ENCODE results near the gene PARD3. TPM values are rescaled to one million over a fixed set of nuclear protein-coding genes. Genes with fewer than 3 reads are reported as not detected.
A peak's percentile ranks its signal among the peaks of the same experiment; 100 is the strongest.

Gene PARD3
- total RNA-seq, 2 experiments from 2014 or later, result 0.93 to 1.2 TPM

DNA sequence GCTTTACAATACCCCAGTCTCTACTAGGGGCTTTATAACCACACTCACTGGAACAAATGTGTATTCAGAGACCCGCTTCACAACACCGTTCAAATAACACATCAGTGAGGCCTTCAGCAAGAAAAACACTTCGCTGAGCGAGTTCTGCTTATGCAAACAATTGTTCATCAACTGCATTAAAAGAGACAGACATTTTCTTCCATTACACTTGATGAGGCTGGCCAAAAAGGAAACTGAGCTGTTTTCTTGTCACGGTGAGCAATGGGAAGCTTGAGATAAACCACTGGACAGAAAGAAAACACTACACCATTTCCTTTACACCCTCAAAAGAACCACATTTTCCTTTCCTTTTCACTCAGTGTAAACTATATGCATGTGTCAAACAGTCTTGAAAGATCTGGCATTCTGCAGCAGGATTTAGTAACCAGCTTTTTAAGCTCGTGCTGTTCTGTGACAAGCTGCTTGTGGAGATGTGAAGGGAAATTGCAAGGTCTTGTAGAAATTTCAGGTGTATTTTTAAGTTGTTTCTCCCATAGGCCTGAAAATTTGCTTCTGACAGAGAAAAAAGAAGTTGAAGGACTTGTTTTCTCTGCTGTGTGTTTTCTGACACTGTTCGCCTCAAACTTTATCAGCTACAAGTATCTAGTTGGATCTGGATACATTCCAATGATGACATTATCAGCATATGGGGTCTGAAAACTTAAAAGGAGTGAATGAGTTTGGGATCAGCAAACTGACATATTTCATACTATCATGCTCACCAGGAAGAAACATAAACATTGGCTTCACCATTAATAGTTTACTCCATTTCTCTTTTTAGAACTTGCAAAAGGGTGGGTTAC, 693.1 kb downstream of the PARD3 start:
- H3K9me3 Mint-ChIP-seq, result no peaks in the 10 kb centered on the region
- no peak overlapping the region for H3K27ac Mint-ChIP-seq
- intact Hi-C loops (cut with micrococcal nuclease), result loop anchor here (1.0 to 10.0 kb wide), 5 partner anchors 70 to 870 kb away; partner anchors contain the start of gene NRP1
- H3K36me3 Mint-ChIP-seq, result no peaks in the 10 kb centered on the region
- POLR2A ChIA-PET, result no interaction called here
- H3K27me3 Mint-ChIP-seq, result peaks cover 3% of the 10 kb centered on the region
- no peak overlapping the region for H3K4me3 Mint-ChIP-seq
- H3K4me1 Mint-ChIP-seq (ENCODE audit: low read depth), result peaks cover 24% of the 10 kb centered on the region
- peak; percentile 18 for DNase-seq
- CTCF ChIA-PET, result no interaction called here

DNA sequence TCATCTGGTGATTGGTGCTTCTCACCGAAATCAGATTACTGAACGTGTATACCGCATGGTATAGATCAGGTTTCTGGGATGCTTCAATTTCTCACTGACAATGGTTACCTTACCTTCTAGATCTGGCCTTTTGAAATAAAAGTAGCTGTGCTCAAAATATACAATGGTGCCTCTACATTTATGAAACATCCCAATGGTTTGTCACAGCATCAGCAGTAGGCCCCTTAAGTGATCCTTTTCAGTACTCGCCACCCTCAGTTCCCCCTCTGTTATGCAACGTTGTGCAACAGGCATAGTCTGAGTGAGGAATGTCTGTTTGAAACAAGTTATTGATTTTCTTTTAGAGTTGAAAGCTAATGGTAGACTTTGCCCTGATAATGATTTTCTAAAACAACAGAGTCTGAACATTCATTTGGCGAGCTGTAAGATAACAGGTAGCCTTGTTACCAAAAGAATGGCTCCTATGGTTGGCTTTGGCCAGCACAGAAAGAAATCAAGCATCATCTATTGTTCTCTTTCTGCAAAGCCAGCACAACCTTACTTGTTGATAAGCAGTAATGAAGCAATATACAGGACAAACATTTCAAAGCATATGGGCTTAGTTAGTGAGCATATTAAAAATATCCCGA, 693.9 kb downstream of the PARD3 start:
- no peak for DNase-seq
- POLR2A ChIA-PET, result no interaction called here
- no peaks in the 10 kb centered on the region for H3K36me3 Mint-ChIP-seq
- peaks cover 24% of the 10 kb centered on the region for H3K4me1 Mint-ChIP-seq (ENCODE audit: low read depth)
- intact Hi-C loops (cut with micrococcal nuclease), result loop anchor here (5.0 to 10.0 kb wide), 4 partner anchors 69 to 854 kb away; partner anchors contain the start of gene NRP1
- H3K9me3 Mint-ChIP-seq, result no peaks in the 10 kb centered on the region
- CTCF ChIA-PET, result no interaction called here
- H3K4me3 Mint-ChIP-seq, result no peak overlapping the region
- peaks cover 3% of the 10 kb centered on the region for H3K27me3 Mint-ChIP-seq
- no peak overlapping the region for H3K27ac Mint-ChIP-seq

DNA sequence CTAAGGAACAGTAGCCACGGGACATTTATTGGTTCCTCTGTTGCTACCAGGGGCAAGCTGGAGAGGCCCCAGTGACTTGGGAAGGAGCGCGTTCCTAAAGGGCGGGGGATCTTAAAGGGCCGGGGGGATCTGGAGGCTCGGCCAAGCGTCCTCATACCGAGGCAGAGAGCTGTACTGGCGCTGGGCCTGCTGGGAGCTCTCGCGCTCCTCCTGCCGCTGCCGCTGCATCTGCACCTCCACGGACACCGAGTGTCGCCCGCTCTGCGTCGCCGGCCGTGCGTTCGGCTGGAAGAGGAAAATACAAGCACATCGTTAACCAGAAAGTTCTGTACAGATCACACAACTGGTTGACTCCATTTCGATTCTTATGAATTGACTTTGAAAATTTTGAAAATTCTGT, 695.6 kb downstream of the PARD3 start:
- POLR2A ChIA-PET, result no interaction called here
- Mint-ChIP-seq H3K9me3 (no peaks in the 10 kb centered on the region), H3K4me1 (ENCODE audit: low read depth) (peaks cover 20% of the 10 kb centered on the region), H3K36me3 (no peaks in the 10 kb centered on the region), H3K4me3 (no peak overlapping the region), H3K27me3 (peaks cover 5% of the 10 kb centered on the region), H3K27ac (no peak overlapping the region)
- CTCF ChIA-PET, result no interaction called here
- DNase-seq, result no peak
- intact Hi-C loops (cut with micrococcal nuclease), result no loop called here

DNA sequence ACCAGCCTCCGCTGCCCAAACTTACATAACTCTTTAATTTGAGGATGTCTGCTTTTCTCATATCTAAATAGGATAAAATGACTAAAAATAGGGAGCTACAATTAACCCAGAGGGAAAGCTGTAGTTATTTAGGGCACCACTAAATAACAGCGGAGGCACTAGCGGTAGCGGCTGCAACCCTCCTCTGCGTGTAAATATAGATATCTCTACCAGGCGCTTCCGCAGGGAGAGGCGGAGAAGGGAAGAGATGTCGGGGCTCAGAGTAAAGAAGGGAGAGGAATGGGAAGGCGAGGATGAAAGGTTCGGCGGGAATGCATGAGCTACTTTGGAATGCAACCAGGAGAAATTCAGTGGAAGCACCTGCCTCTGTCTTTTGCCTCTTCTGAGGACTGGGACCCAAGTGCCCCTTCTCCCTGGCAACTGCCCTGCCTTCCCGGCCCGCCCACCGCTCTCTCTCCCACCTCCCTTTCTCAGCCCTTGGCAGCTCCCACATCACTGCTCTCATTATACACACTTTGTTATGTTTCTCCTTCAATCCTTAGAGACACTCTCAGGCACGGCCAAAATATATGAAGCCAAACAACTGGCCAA, 698.3 kb downstream of the PARD3 start:
- intact Hi-C loops (cut with micrococcal nuclease), result no loop called here
- peaks cover 3% of the 10 kb centered on the region for H3K27me3 Mint-ChIP-seq

DNA sequence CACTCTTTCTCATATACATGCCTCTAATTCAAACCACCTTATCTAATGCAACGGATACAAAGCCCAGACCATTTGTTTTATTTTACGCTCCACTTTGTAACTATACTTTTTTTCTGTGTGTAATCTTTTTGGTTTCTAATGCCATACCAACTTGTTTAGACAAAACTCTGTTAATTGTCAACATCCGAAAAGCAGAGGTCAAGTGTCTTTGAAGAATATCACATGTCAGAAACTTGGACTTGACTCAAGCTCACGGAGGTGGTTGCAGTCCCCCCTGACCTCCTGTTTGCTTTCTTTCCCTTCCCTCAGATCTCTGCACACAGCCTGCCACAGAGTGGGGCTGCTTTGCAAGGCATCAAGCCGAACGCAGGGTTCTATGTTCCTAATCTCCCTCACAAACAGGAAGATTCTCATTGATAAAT, 698.9 kb downstream of the PARD3 start:
- no peak overlapping the region for H3K4me3 Mint-ChIP-seq
- no peaks in the 10 kb centered on the region for H3K9me3 Mint-ChIP-seq
- no peaks in the 10 kb centered on the region for H3K36me3 Mint-ChIP-seq
- DNase-seq, result no peak
- H3K4me1 Mint-ChIP-seq (ENCODE audit: low read depth), result peaks cover 2% of the 10 kb centered on the region
- POLR2A ChIA-PET, result no interaction called here
- H3K27me3 Mint-ChIP-seq, result peaks cover 3% of the 10 kb centered on the region
- no peak overlapping the region for H3K27ac Mint-ChIP-seq
- intact Hi-C loops (cut with micrococcal nuclease), result no loop called here
- CTCF ChIA-PET, result no interaction called here

More for the DNA sequence above, 698.3 kb downstream of the PARD3 start:
- no peak overlapping the region for H3K27ac Mint-ChIP-seq
- H3K36me3 Mint-ChIP-seq, result no peaks in the 10 kb centered on the region
- ChIA-PET POLR2A (no interaction called here), CTCF (no interaction called here)
- no peak overlapping the region for H3K4me3 Mint-ChIP-seq
- peaks cover 7% of the 10 kb centered on the region for H3K4me1 Mint-ChIP-seq (ENCODE audit: low read depth)
- H3K9me3 Mint-ChIP-seq, result no peaks in the 10 kb centered on the region
- no peak for DNase-seq

DNA sequence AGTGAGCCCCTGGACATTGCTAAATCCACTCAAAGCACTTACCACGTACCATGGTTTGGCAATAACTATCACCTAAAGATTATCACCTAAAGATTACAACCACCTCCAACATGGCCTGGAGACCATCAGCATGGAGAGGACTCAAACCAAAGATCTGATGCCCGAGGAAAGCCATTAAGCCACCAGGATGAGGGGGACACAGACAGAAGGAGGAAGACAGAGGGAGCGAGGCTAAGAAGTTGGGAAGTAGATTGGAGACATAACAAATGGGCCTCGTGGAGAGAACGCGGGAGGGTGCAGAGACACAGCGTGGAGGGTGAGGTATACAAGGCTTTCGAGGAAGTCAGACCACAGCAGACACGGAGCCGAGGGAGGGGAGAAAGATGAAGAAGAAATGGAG, 700.2 kb downstream of the PARD3 start:
- intact Hi-C loops (cut with micrococcal nuclease), result no loop called here
- Mint-ChIP-seq H3K4me1 (ENCODE audit: low read depth) (no peaks in the 10 kb centered on the region), H3K27ac (no peak overlapping the region), H3K9me3 (no peaks in the 10 kb centered on the region), H3K36me3 (no peaks in the 10 kb centered on the region), H3K27me3 (peaks cover 3% of the 10 kb centered on the region), H3K4me3 (no peak overlapping the region)
- CTCF ChIA-PET, result no interaction called here
- DNase-seq, result no peak
- POLR2A ChIA-PET, result no interaction called here

DNA sequence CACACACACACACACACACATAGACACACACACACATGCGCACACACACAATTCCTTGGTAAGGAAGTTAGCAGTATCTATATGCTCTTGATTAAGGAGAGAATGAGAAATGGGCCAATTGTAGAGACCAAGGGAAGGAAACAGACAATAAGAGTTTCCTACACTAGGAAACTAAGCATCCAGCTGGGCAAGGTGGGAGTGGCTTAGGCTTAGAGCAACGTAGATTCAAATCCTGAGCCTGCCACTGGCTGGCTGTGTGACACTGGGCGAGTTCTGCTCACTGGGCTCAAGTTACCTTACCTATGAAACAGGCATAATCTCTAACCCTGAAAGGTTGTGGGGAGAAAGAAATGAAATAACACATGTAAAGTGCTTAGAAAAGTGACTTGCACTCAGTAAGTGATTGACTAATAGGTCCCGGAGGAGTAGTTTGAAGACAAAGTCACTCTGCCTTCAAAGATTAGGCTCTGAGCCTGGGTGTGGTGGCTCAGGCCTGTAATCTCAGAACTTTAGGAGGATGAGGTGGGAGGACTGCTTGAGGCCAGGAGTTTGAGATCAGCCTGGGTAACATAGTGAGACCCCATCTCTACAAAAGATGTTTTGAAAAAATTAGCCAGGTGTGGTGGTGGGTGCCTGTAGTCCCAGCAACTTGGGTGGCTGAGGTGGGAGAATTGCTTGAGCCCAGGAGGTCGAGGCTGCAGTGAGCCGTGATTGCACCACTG, 701.4 kb downstream of the PARD3 start:
- Mint-ChIP-seq H3K27ac (no peak overlapping the region), H3K4me1 (ENCODE audit: low read depth) (no peaks in the 10 kb centered on the region), H3K4me3 (no peak overlapping the region), H3K27me3 (peaks cover 3% of the 10 kb centered on the region), H3K36me3 (no peaks in the 10 kb centered on the region), H3K9me3 (no peaks in the 10 kb centered on the region)
- intact Hi-C loops (cut with micrococcal nuclease), result no loop called here
- no peak for DNase-seq
- ChIA-PET POLR2A (no interaction called here), CTCF (no interaction called here)

DNA sequence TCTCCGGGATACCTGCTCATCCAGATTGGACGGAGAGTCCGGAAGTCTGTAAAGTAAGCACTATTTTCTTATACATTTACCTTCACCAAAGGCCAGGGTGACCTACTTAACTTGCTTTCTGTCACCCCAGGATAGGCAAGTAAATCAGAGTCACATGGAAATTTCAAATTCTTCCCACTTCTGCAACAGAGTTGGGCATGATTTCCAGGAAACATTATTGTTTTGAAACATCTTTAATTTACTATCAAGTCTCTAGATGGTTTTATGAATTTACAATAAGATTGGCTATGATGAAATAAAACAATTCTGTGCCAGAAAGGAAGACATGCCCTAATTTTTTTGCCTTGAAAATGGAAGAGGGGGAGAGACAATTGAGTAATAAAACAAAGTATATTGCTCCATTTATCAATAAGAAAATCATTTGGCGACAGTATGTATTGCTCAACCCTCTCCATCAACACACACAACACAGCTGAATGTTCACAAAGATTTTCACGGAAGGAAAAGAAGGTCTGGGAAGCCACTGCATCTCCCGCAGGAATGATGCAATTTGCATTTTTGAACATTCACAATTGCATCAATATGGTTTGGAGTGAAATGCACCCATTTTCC, 702.8 kb downstream of the PARD3 start:
- intact Hi-C loops (cut with micrococcal nuclease), result no loop called here
- no peaks in the 10 kb centered on the region for H3K9me3 Mint-ChIP-seq
- H3K27me3 Mint-ChIP-seq, result peaks cover 3% of the 10 kb centered on the region
- H3K36me3 Mint-ChIP-seq, result no peaks in the 10 kb centered on the region
- ChIA-PET POLR2A (no interaction called here), CTCF (no interaction called here)
- H3K4me3 Mint-ChIP-seq, result no peak overlapping the region
- H3K4me1 Mint-ChIP-seq (ENCODE audit: low read depth), result no peaks in the 10 kb centered on the region
- no peak for DNase-seq
- no peak overlapping the region for H3K27ac Mint-ChIP-seq

DNA sequence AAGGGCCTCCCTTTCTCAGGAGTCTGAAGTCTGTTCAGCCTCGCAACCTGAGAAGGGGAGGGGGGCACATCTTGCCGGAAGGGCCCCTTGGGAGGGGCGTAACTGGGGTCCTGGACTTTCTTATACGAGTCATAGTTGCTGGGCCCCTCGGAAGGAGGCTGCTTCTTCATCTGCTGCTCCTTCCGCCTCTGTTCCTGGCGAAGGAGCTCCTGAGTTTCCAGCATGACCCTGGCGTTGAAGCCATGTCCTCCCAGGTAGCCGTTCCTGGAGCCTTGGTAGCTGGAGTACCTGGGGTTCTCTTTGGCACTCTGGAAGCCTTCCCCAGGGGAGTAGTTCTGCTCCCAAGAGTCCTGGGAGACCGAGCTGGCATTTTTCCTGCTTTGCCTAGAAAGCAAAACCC, 703.9 kb downstream of the PARD3 start:
- ChIA-PET POLR2A (interaction anchor here (0.6 kb wide), 1 partner anchor 473 kb away, joined by 3 read pairs; no protein-coding TSS in a partner anchor), CTCF (no interaction called here)
- intact Hi-C loops (cut with micrococcal nuclease), result no loop called here
- Mint-ChIP-seq H3K27me3 (peaks cover 2% of the 10 kb centered on the region), H3K4me1 (ENCODE audit: low read depth) (no peaks in the 10 kb centered on the region), H3K4me3 (no peak overlapping the region), H3K9me3 (no peaks in the 10 kb centered on the region), H3K27ac (no peak overlapping the region), H3K36me3 (no peaks in the 10 kb centered on the region)
- no peak for DNase-seq

DNA sequence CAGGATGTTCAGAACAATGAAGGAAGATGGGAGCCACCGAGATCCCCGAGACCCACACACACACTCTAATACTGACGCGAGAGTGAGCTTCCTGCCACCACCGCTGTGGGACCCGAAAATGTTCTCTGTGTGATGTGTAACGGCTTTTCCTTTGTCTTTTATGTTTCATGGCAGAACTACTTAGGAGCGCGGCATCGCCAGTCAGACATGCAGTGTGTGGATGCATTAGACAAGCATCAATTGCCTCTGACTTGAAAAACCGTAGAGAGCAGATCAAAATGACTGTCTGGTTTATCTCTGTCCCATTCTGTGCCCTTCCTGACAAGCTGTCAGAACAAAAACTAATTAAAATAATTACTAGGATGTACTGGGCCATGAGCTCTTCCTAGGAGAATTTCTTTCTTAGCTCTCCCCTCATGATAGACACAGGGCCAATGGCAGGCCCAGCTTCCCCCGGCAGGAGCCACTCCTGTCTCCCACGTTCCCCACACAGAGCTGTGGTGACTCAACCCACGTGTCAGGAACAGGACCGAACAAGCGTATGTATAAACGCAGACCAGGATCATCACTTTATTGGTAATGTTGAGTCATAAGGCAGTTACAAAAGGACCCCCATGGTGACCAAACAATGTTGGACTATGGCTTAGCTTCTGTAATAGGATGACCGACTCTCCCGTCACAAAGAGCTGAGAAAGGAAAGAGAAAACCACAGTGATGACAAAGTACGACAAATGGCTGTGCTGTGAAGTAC, 705.0 kb downstream of the PARD3 start:
- H3K36me3 Mint-ChIP-seq, result no peaks in the 10 kb centered on the region
- no peaks in the 10 kb centered on the region for H3K4me1 Mint-ChIP-seq (ENCODE audit: low read depth)
- no peak overlapping the region for H3K27ac Mint-ChIP-seq
- POLR2A ChIA-PET, result no interaction called here
- H3K9me3 Mint-ChIP-seq, result no peaks in the 10 kb centered on the region
- DNase-seq, result no peak
- peaks cover 2% of the 10 kb centered on the region for H3K27me3 Mint-ChIP-seq
- CTCF ChIA-PET, result interaction anchor here (0.5 kb wide), 1 partner anchor 37 kb away, joined by 3 read pairs; no protein-coding TSS in a partner anchor
- H3K4me3 Mint-ChIP-seq, result no peak overlapping the region
- intact Hi-C loops (cut with micrococcal nuclease), result no loop called here

DNA sequence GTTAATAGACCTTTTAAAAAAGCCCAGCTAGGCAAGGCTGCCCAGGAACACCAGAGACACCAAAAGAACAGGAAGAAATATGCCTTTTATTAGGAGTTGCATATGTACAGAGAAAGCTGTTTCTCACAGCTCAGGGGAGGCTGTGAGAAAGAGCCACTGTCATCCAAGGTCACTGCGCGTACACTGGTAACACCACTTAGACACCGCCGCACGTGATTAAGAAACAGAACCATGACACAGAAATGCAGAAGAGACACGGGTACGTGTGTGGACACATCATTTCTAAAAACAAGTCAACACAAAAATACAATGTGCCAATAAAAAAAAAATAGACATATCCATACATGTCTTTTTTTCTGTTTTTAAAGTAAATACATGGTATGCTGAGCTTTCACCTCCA, 705.6 kb downstream of the PARD3 start:
- H3K27me3 Mint-ChIP-seq, result peaks cover 2% of the 10 kb centered on the region
- no peak for DNase-seq
- H3K36me3 Mint-ChIP-seq, result no peaks in the 10 kb centered on the region
- POLR2A ChIA-PET, result no interaction called here
- CTCF ChIA-PET, result interaction anchor here (0.5 kb wide), 1 partner anchor 38 kb away, joined by 3 read pairs; no protein-coding TSS in a partner anchor
- intact Hi-C loops (cut with micrococcal nuclease), result no loop called here
- no peak overlapping the region for H3K4me3 Mint-ChIP-seq
- no peaks in the 10 kb centered on the region for H3K4me1 Mint-ChIP-seq (ENCODE audit: low read depth)
- no peaks in the 10 kb centered on the region for H3K9me3 Mint-ChIP-seq
- H3K27ac Mint-ChIP-seq, result no peak overlapping the region
